HG03196 (cell line): ENCODE results near the gene HM13.
A peak's percentile ranks its signal among the peaks of the same experiment; 100 is the strongest.
"Not testable (repeated sequence)": the region's sequence is repeated elsewhere in the genome, so short reads cannot be mapped to it uniquely, and the experiment has no call there.

Experiments
- ATAC-seq: cut with Tn5 transposase; IDR thresholded peaks from one replicate; pipeline ENCODE4 v1.9.1; 2021; ENCODE audit not compliant: unreplicated experiment

HM13 gene

GRCh38 chr20:31581391-31581790 lies 67.1 kb downstream of the HM13 start:
- ATAC-seq: no peak

GRCh38 chr20:31587545-31588389 lies 73.5 kb downstream of the HM13 start:
- ATAC-seq: no peak

- ATAC-seq: no peak
These were observed 76.5 kb downstream of the HM13 start for GRCh38 chr20:31590717-31591225.

GRCh38 chr20:31593221-31594001 lies 79.2 kb downstream of the HM13 start:
- no peak for ATAC-seq

- no peak for ATAC-seq
These were observed 79.8 kb downstream of the HM13 start for GRCh38 chr20:31594002-31594557.

GRCh38 chr20:31594558-31595379 lies 80.5 kb downstream of the HM13 start:
- ATAC-seq: no peak

GRCh38 chr20:31595380-31595653 lies 81.1 kb downstream of the HM13 start:
- no peak for ATAC-seq

- no peak for ATAC-seq
These were observed 81.6 kb downstream of the HM13 start for GRCh38 chr20:31595654-31596411.

- not testable (repeated sequence) for ATAC-seq
These were observed 82.1 kb downstream of the HM13 start for GRCh38 chr20:31596412-31596715.

- ATAC-seq: no peak
These were observed 82.7 kb downstream of the HM13 start for GRCh38 chr20:31596831-31597480.

- no peak for ATAC-seq
These were observed 83.2 kb downstream of the HM13 start for GRCh38 chr20:31597481-31597855.

GRCh38 chr20:31602431-31602778 lies 88.2 kb downstream of the HM13 start:
- ATAC-seq: no peak

- no peak for ATAC-seq
These were observed 88.7 kb downstream of the HM13 start for GRCh38 chr20:31602779-31603441.

- peak; percentile 34 for ATAC-seq
These were observed 89.8 kb downstream of the HM13 start for GRCh38 chr20:31603822-31604566.

GRCh38 chr20:31604567-31605030 lies 90.4 kb downstream of the HM13 start:
- ATAC-seq: no peak

- ATAC-seq: peak; percentile 78
These were observed 91.0 kb downstream of the HM13 start, which contains the start of gene ID1 for GRCh38 chr20:31605031-31605901. Gene ID1 (plus strand): TSS chr20:31605289. CDS start chr20:31605388, 99 bp downstream.

- no peak for ATAC-seq
These were observed 91.9 kb downstream of the HM13 start for GRCh38 chr20:31605902-31606803.
